Endodermal cell (in vitro differentiated cells): ENCODE measurements around the gene UBE2QL1. TPM values are rescaled to one million over a fixed set of nuclear protein-coding genes. Genes with fewer than 3 reads are reported as not detected.

Experiments
- DNase-seq: peaks from one replicate; pipeline ENCODE4 v3.0.0-alpha.2; 2017
- H3K27ac ChIP-seq: 2 replicates; pipeline ENCODE4 v1.5.1; 2013; ENCODE audit warnings: mild to moderate bottlenecking, low read depth, low read length, moderate library complexity
- H3K27me3 ChIP-seq: 2 replicates; pipeline ENCODE4 v1.6.1; 2013; ENCODE audit warnings: mild to moderate bottlenecking, low read length, moderate library complexity; ENCODE audit not compliant: insufficient read depth, control insufficient read depth, poor library complexity, severe bottlenecking
- H3K36me3 ChIP-seq: 2 replicates; pipeline ENCODE4 v1.7.0; 2013; ENCODE audit warnings: mild to moderate bottlenecking, low read length, moderate library complexity; ENCODE audit not compliant: control insufficient read depth, insufficient read depth
- H3K4me1 ChIP-seq: one replicate; pipeline ENCODE4 v1.7.0; 2013; ENCODE audit warnings: low read length; ENCODE audit not compliant: control insufficient read depth, insufficient read depth
- H3K4me3 ChIP-seq: 2 replicates; pipeline ENCODE4 v1.5.1; 2013; ENCODE audit warnings: mild to moderate bottlenecking, low read length, moderate library complexity
- H3K9ac ChIP-seq: 2 replicates; pipeline ENCODE4 v1.6.1; 2013; ENCODE audit warnings: mild to moderate bottlenecking, low read length, moderate library complexity; ENCODE audit not compliant: poor library complexity, severe bottlenecking; ENCODE audit errors: extremely low read depth
- H3K9me3 ChIP-seq: 2 replicates; pipeline ENCODE4 v1.6.1; 2013; ENCODE audit warnings: mild to moderate bottlenecking, low read length, moderate library complexity; ENCODE audit not compliant: control insufficient read depth
- H3K27ac Mint-ChIP-seq: 2 replicates; pipeline ENCODE4 v1.8.0; 2020; ENCODE audit warnings: mixed read lengths
- H3K27me3 Mint-ChIP-seq: 2 replicates; pipeline ENCODE4 v1.8.0; 2021; ENCODE audit warnings: mild to moderate bottlenecking, mixed read lengths; ENCODE audit not compliant: insufficient read depth
- H3K36me3 Mint-ChIP-seq: 2 replicates; pipeline ENCODE4 v1.8.0; 2020; ENCODE audit warnings: low read depth, mixed read lengths
- H3K4me1 Mint-ChIP-seq: 2 replicates; pipeline ENCODE4 v1.8.0; 2020; ENCODE audit warnings: mixed read lengths
- H3K4me3 Mint-ChIP-seq: 2 replicates; pipeline ENCODE4 v1.8.0; 2020; ENCODE audit warnings: mild to moderate bottlenecking, moderate library complexity, mixed read lengths
- H3K9me3 Mint-ChIP-seq: 2 replicates; pipeline ENCODE4 v1.8.0; 2020; ENCODE audit warnings: mild to moderate bottlenecking, mixed read lengths
- WGBS, 2 experiments: methylation state at CpG; one replicate each; pipeline versions ENCODE4 v1.1.5 to v1.1.7; 2013; ENCODE audit warnings: missing lambda C conversion rate in 2 of 2, mixed read lengths in 1 of 2; ENCODE audit not compliant: insufficient coverage in 1 of 2, insufficient read length in 1 of 2; 5-methylcytosine and 5-hydroxymethylcytosine counted together
- total RNA-seq, 2 donors: library from RNA; stranded (reverse); fragmentation: NEBNext Ultra II Directional in 1 of 2; extraction: Animal tissue kit (Norgen Biotek cat#: 25700) in 1 of 2; gene quantifications; 2 replicates in 1 of 2; 3 replicates in 1 of 2; pipeline ENCODE4 v1.2.1, GENCODE V29; 2021
- TF ChIP-seq, protein P1 (sequence below): fragments of 200-600 bp; sonication (generic); conservative IDR thresholded peaks from 2 replicates; pipeline ENCODE4 v1.5.0; 2021; ENCODE audit warnings: antibody characterized with exemption, mild to moderate bottlenecking

The UBE2QL1 gene
- total RNA-seq, 2 donors from 2014 or later: 0.11 TPM; not detected in 1

DNA sequence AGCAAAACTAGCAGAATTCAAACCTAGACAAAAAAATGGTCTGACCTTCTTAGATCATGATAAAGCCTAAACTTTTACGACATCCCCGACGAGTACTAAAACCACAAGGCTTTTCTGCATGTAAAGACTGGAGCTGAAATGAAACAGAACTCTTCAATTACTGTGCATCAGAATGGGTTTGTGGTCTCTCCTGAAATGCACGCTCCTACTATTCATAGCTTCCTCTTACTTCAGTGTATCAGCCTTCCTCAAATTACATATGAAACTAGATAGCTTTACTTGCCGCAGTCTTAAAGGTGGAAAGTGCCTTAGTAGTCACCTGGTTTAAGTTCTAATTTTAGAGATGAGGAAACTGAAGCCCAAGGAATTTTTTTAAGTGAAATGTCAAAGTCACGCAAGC lies 45.7 kb upstream of the UBE2QL1 start:
- TF ChIP-seq, protein P1, sequence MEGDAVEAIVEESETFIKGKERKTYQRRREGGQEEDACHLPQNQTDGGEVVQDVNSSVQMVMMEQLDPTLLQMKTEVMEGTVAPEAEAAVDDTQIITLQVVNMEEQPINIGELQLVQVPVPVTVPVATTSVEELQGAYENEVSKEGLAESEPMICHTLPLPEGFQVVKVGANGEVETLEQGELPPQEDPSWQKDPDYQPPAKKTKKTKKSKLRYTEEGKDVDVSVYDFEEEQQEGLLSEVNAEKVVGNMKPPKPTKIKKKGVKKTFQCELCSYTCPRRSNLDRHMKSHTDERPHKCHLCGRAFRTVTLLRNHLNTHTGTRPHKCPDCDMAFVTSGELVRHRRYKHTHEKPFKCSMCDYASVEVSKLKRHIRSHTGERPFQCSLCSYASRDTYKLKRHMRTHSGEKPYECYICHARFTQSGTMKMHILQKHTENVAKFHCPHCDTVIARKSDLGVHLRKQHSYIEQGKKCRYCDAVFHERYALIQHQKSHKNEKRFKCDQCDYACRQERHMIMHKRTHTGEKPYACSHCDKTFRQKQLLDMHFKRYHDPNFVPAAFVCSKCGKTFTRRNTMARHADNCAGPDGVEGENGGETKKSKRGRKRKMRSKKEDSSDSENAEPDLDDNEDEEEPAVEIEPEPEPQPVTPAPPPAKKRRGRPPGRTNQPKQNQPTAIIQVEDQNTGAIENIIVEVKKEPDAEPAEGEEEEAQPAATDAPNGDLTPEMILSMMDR: no peak
- H3K27me3 ChIP-seq: peaks cover 16% of the 10 kb centered on the region
- no peak overlapping the region for H3K4me3 Mint-ChIP-seq
- H3K9me3 ChIP-seq: no peaks in the 10 kb centered on the region
- H3K27ac ChIP-seq: no peak overlapping the region
- 90 to 98% methylated on average over 5 to 6 of the region's 6 CpGs for WGBS, 2 experiments
- no peaks in the 10 kb centered on the region for H3K36me3 ChIP-seq
- H3K27me3 Mint-ChIP-seq: peaks cover under 1% of the 10 kb centered on the region
- H3K9me3 Mint-ChIP-seq: no peaks in the 10 kb centered on the region
- no peaks in the 10 kb centered on the region for H3K36me3 Mint-ChIP-seq
- H3K4me3 ChIP-seq: no peak overlapping the region
- H3K27ac Mint-ChIP-seq: no peak overlapping the region
- H3K4me1 Mint-ChIP-seq: peaks cover 8% of the 10 kb centered on the region
- no peak overlapping the region for H3K9ac ChIP-seq
- DNase-seq: no peak
- no peaks in the 10 kb centered on the region for H3K4me1 ChIP-seq

DNA sequence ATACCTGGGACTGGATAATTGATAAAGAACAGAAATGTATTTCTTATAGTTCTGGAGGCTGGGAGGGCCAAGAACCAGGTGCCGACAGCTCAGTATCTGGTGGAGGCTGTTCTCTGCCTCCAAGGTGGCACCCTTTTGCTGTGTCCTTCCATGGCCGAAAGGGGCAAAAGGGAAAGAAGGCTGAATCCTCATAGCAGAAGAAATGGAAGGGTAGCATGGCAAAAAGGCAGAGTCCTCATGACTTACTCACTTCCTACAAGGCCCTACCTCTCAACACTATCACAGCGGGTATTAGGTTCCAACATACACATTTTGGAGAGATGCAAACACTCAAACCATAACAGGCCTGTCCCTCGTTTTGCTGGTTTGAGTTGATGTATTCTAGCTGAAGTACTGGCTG lies 45.2 kb upstream of the UBE2QL1 start:
- no peaks in the 10 kb centered on the region for H3K4me1 ChIP-seq
- H3K27ac ChIP-seq: no peak overlapping the region
- Mint-ChIP-seq H3K9me3 (no peaks in the 10 kb centered on the region), H3K27ac (no peak overlapping the region), H3K4me3 (no peak overlapping the region), H3K36me3 (no peaks in the 10 kb centered on the region), H3K27me3 (no peaks in the 10 kb centered on the region), H3K4me1 (peaks cover 8% of the 10 kb centered on the region)
- TF ChIP-seq, protein P1: no peak
- peak; percentile 12 for DNase-seq
- H3K9ac ChIP-seq: no peak overlapping the region
- no peaks in the 10 kb centered on the region for H3K9me3 ChIP-seq
- peaks cover 16% of the 10 kb centered on the region for H3K27me3 ChIP-seq
- 91 to 100% methylated on average over 1 to 3 of the region's 4 CpGs for WGBS, 2 experiments
- no peaks in the 10 kb centered on the region for H3K36me3 ChIP-seq
- H3K4me3 ChIP-seq: no peak overlapping the region

DNA sequence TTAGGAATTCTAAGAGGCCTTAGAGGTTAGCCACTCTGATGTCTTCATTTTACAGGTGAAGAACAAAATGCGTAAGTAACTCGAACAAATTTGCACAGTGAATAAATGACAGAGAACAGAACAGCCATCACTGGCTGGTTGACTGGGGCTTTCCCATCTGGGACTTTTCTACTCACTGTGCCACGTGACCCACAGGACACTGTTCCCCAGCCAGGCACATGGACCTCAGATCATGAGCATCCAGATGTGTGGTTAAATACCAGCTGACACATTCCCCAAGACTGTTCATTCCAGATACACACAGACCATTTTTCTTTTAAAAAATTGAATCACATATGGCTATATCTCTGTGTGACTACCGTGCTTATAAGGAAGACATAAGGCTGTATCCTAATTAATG lies 44.5 kb upstream of the UBE2QL1 start:
- H3K27ac Mint-ChIP-seq: no peak overlapping the region
- H3K4me1 Mint-ChIP-seq: peaks cover 8% of the 10 kb centered on the region
- no peak overlapping the region for H3K4me3 ChIP-seq
- no peak for DNase-seq
- no peaks in the 10 kb centered on the region for H3K9me3 ChIP-seq
- TF ChIP-seq, protein P1: no peak
- no peak overlapping the region for H3K27ac ChIP-seq
- WGBS, 2 experiments: 84 to 94% methylated on average over 3 to 4 of the region's 4 CpGs
- H3K27me3 ChIP-seq: peaks cover 16% of the 10 kb centered on the region
- H3K9ac ChIP-seq: no peak overlapping the region
- H3K4me3 Mint-ChIP-seq: no peak overlapping the region
- H3K4me1 ChIP-seq: no peaks in the 10 kb centered on the region
- no peaks in the 10 kb centered on the region for H3K36me3 ChIP-seq
- no peaks in the 10 kb centered on the region for H3K27me3 Mint-ChIP-seq
- no peaks in the 10 kb centered on the region for H3K9me3 Mint-ChIP-seq
- H3K36me3 Mint-ChIP-seq: no peaks in the 10 kb centered on the region
